GM21360 (cell line): ENCODE data around the gene LRRC4C.
A peak's percentile ranks its signal among the peaks of the same experiment; 100 is the strongest.
"Not testable (repeated sequence)": the region's sequence is repeated elsewhere in the genome, so short reads cannot be mapped to it uniquely, and the experiment has no call there.

ENCODE experiments used
- ATAC-seq: cut with Tn5 transposase; IDR thresholded peaks from one replicate; pipeline ENCODE4 v1.9.1; 2021; ENCODE audit warnings: mild to moderate bottlenecking, moderate library complexity; ENCODE audit not compliant: unreplicated experiment

LRRC4C gene

GRCh38 chr11:40269865-40270264, 1189.6 kb downstream of the LRRC4C start:
- ATAC-seq, result no peak

GRCh38 chr11:40268551-40268950, 1190.9 kb downstream of the LRRC4C start:
- no peak for ATAC-seq

GRCh38 chr11:40255457-40255856, 1204.0 kb downstream of the LRRC4C start:
- ATAC-seq, result no peak

GRCh38 chr11:40253166-40253565, 1206.3 kb downstream of the LRRC4C start:
- no peak for ATAC-seq

GRCh38 chr11:40252236-40252635, 1207.2 kb downstream of the LRRC4C start:
- no peak for ATAC-seq

- ATAC-seq, result no peak
Measured at GRCh38 chr11:40246983-40247382, 1212.5 kb downstream of the LRRC4C start.

GRCh38 chr11:40241524-40242051, 1217.9 kb downstream of the LRRC4C start:
- ATAC-seq, result peak; percentile 94

- ATAC-seq, result no peak
Measured at GRCh38 chr11:40240284-40240683, 1219.2 kb downstream of the LRRC4C start.

GRCh38 chr11:40236526-40236925, 1222.9 kb downstream of the LRRC4C start:
- ATAC-seq, result no peak

- ATAC-seq, result no peak
Measured at GRCh38 chr11:40235841-40236240, 1223.6 kb downstream of the LRRC4C start.

- no peak for ATAC-seq
Measured at GRCh38 chr11:40230821-40231220, 1228.6 kb downstream of the LRRC4C start.

- no peak for ATAC-seq
Measured at GRCh38 chr11:40228662-40229061, 1230.8 kb downstream of the LRRC4C start.

- ATAC-seq, result peak; percentile 52
Measured at GRCh38 chr11:40227730-40228129, 1231.7 kb downstream of the LRRC4C start.

GRCh38 chr11:40226654-40227053, 1232.8 kb downstream of the LRRC4C start:
- no peak for ATAC-seq

- ATAC-seq, result no peak
Measured at GRCh38 chr11:40223596-40224330, 1235.7 kb downstream of the LRRC4C start.

- no peak for ATAC-seq
Measured at GRCh38 chr11:40219401-40219800, 1240.1 kb downstream of the LRRC4C start.

- ATAC-seq, result no peak
Measured at GRCh38 chr11:40215556-40215955, 1243.9 kb downstream of the LRRC4C start.

- ATAC-seq, result no peak
Measured at GRCh38 chr11:40207416-40207815, 1252.0 kb downstream of the LRRC4C start.

GRCh38 chr11:40204228-40204627, 1255.2 kb downstream of the LRRC4C start:
- no peak for ATAC-seq

GRCh38 chr11:40203606-40204005, 1255.8 kb downstream of the LRRC4C start:
- ATAC-seq, result no peak

- ATAC-seq, result no peak
Measured at GRCh38 chr11:40202589-40203270, 1256.7 kb downstream of the LRRC4C start.

- ATAC-seq, result not testable (repeated sequence)
Measured at GRCh38 chr11:40192590-40192989, 1266.9 kb downstream of the LRRC4C start.
